Activated naive CD4-positive, alpha-beta T cell treated with anti-CD3 and anti-CD28 coated beads for 36 hours (primary cell): Measurements from ENCODE around the gene ANKRD33B. TPM values are rescaled to one million over a fixed set of nuclear protein-coding genes. Genes with fewer than 3 reads are reported as not detected.
A peak's percentile ranks its signal among the peaks of the same experiment; 100 is the strongest.
"Not testable (repeated sequence)": the region's sequence is repeated elsewhere in the genome, so short reads cannot be mapped to it uniquely, and the experiment has no call there.

ENCODE experiments used
- CTCF ChIA-PET: fragments of 350-600 bp; sonication (Branson Sonifier 250); formaldehyde crosslinking; loops from one replicate; lab custom pipeline; 2021; ENCODE audit warnings: antibody characterized with exemption; lab: Charles Lee
- DNase-seq: peaks from one replicate; pipeline ENCODE4 v3.0.0-alpha.2; 2020
- H3K27ac Mint-ChIP-seq: one replicate; pipeline ENCODE4 v1.8.0; 2021; ENCODE audit warnings: mild to moderate bottlenecking, mixed read lengths
- H3K27me3 Mint-ChIP-seq: one replicate; pipeline ENCODE4 v1.8.0; 2021; ENCODE audit warnings: low read depth, mixed read lengths
- H3K36me3 Mint-ChIP-seq: one replicate; pipeline ENCODE4 v1.8.0; 2021; ENCODE audit warnings: low read depth, mixed read lengths
- H3K4me1 Mint-ChIP-seq: one replicate; pipeline ENCODE4 v1.8.0; 2021; ENCODE audit warnings: low read depth, mixed read lengths
- H3K4me3 Mint-ChIP-seq: one replicate; pipeline ENCODE4 v1.8.0; 2021; ENCODE audit warnings: mild to moderate bottlenecking, moderate library complexity, mixed read lengths
- H3K9me3 Mint-ChIP-seq: one replicate; pipeline ENCODE4 v1.8.0; 2021; ENCODE audit warnings: mixed read lengths
- intact Hi-C: fragments of 100-400 bp; cut with micrococcal nuclease; formaldehyde crosslinking; loops from one replicate; pipeline ENCODE4 v1.15.1; 2023
- total RNA-seq, 2 experiments: library from RNA; stranded (reverse); gene quantifications; one replicate each; pipeline ENCODE4 v1.2.3, GENCODE V29; 2021

Gene ANKRD33B
- total RNA-seq = 1 to 10 TPM; 1.9 to 2.5 TPM

GRCh38 chr5:10563945-10564837, at the start of gene ANKRD33B:
Gene ANKRD33B (plus strand): TSS chr5:10564070. CDS start chr5:10564468, 398 bp downstream.
- Mint-ChIP-seq H3K27ac (peak within 1 kb of the TSS; percentile 78), H3K4me3 (peak within 1 kb of the TSS; percentile 84), H3K9me3 (no peaks in the 10 kb centered on the region), H3K36me3 (no peaks in the 10 kb centered on the region), H3K27me3 (peaks cover 20% of the 10 kb centered on the region), H3K4me1 (peaks cover 15% of the 10 kb centered on the region)
- peak; percentile 85 for DNase-seq
- CTCF ChIA-PET = no interaction called here
- intact Hi-C loops = loop anchor here (1.0 to 5.0 kb wide), 7 partner anchors 15 to 314 kb away; partner anchors contain the start of genes CCT5, MARCHF6 and ROPN1L

GRCh38 chr5:10514572-10514971, 49.3 kb upstream of the ANKRD33B start:
- DNase-seq, H3K9me3 Mint-ChIP-seq, H3K4me1 Mint-ChIP-seq, intact Hi-C loops, H3K27me3 Mint-ChIP-seq, H3K36me3 Mint-ChIP-seq, H3K27ac Mint-ChIP-seq, H3K4me3 Mint-ChIP-seq: not testable (repeated sequence)
- CTCF ChIA-PET = interaction anchor here (0.7 kb wide), 1 partner anchor 1377 kb away, joined by 3 read pairs; no protein-coding TSS in a partner anchor

- Mint-ChIP-seq H3K27ac (no peak overlapping the region), H3K4me3 (no peak overlapping the region), H3K9me3 (no peaks in the 10 kb centered on the region), H3K4me1 (no peaks in the 10 kb centered on the region), H3K27me3 (peaks cover 2% of the 10 kb centered on the region), H3K36me3 (no peaks in the 10 kb centered on the region)
- CTCF ChIA-PET = no interaction called here
- intact Hi-C loops = no loop called here
- DNase-seq = no peak
Measured at GRCh38 chr5:10515492-10515891, 48.4 kb upstream of the ANKRD33B start.

GRCh38 chr5:10518347-10518746, 45.5 kb upstream of the ANKRD33B start:
- no peak overlapping the region for H3K27ac Mint-ChIP-seq
- H3K27me3 Mint-ChIP-seq = peaks cover under 1% of the 10 kb centered on the region
- peaks cover 10% of the 10 kb centered on the region for H3K9me3 Mint-ChIP-seq
- DNase-seq = no peak
- H3K4me3 Mint-ChIP-seq = no peak overlapping the region
- H3K4me1 Mint-ChIP-seq = no peaks in the 10 kb centered on the region
- no peaks in the 10 kb centered on the region for H3K36me3 Mint-ChIP-seq
- CTCF ChIA-PET = no interaction called here
- intact Hi-C loops = no loop called here

DNA sequence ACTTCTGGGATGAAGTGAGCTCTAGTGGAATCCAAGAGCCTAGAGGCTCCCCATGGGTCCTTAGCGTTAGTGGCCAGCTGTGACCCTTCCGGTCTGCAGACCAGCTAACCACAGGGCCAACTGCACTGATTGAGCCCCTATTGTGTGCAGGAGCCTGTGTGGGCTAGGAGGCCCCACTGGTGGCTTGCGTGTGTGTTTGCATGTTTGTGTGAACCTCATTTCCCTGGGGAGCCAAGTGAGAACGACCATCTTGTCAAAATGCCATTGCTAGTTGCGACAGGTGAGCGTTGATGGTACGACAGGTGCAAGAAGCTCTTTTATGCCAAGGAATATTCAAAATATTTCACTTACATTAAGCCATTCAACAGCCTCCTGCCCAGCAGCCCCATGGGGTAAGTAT, 44.1 kb upstream of the ANKRD33B start:
- Mint-ChIP-seq H3K4me1 (no peaks in the 10 kb centered on the region), H3K9me3 (peaks cover 10% of the 10 kb centered on the region), H3K27ac (no peak overlapping the region), H3K27me3 (no peaks in the 10 kb centered on the region), H3K36me3 (no peaks in the 10 kb centered on the region), H3K4me3 (no peak overlapping the region)
- DNase-seq = no peak
- CTCF ChIA-PET = interaction anchor here (0.6 to 1.9 kb wide), 2 partner anchors 15 to 108 kb away, joined by 4 to 5 read pairs; no protein-coding TSS in a partner anchor
- intact Hi-C loops = no loop called here

GRCh38 chr5:10520706-10521105, 43.2 kb upstream of the ANKRD33B start:
- intact Hi-C loops = no loop called here
- Mint-ChIP-seq H3K27me3 (no peaks in the 10 kb centered on the region), H3K27ac (no peak overlapping the region), H3K9me3 (peaks cover 10% of the 10 kb centered on the region), H3K36me3 (no peaks in the 10 kb centered on the region), H3K4me1 (no peaks in the 10 kb centered on the region), H3K4me3 (no peak overlapping the region)
- no peak for DNase-seq
- CTCF ChIA-PET = interaction anchor here (1.9 kb wide), 1 partner anchor 107 kb away, joined by 5 read pairs; no protein-coding TSS in a partner anchor

- CTCF ChIA-PET = no interaction called here
- no peak for DNase-seq
- H3K4me3 Mint-ChIP-seq = no peak overlapping the region
- H3K4me1 Mint-ChIP-seq = no peaks in the 10 kb centered on the region
- H3K27ac Mint-ChIP-seq = no peak overlapping the region
- H3K27me3 Mint-ChIP-seq = no peaks in the 10 kb centered on the region
- peaks cover 10% of the 10 kb centered on the region for H3K9me3 Mint-ChIP-seq
- H3K36me3 Mint-ChIP-seq = no peaks in the 10 kb centered on the region
- intact Hi-C loops = no loop called here
Measured at GRCh38 chr5:10521466-10522223, 42.2 kb upstream of the ANKRD33B start.

DNA sequence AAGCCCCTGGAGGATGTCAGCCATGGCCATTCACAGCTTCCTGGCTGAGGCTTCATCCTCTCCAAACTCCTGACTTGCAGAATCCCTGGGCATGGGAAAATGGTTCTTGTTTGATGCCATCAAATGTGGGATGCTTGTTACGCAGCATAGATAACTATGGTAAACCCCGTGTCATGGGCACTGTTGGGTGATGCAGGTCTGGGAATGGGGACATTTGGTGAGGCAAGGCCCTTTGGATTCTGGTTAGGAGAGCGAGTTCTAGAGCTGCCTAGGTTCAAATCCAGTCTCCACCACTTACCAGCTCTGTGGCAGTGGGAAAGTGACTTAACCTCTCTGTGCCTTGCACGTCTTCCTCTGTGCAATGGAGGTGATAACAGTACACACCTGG, 41.7 kb upstream of the ANKRD33B start:
- H3K27ac Mint-ChIP-seq = no peak overlapping the region
- no peaks in the 10 kb centered on the region for H3K27me3 Mint-ChIP-seq
- intact Hi-C loops = no loop called here
- H3K4me1 Mint-ChIP-seq = no peaks in the 10 kb centered on the region
- CTCF ChIA-PET = no interaction called here
- H3K36me3 Mint-ChIP-seq = no peaks in the 10 kb centered on the region
- no peak overlapping the region for H3K4me3 Mint-ChIP-seq
- DNase-seq = no peak
- peaks cover 10% of the 10 kb centered on the region for H3K9me3 Mint-ChIP-seq

DNA sequence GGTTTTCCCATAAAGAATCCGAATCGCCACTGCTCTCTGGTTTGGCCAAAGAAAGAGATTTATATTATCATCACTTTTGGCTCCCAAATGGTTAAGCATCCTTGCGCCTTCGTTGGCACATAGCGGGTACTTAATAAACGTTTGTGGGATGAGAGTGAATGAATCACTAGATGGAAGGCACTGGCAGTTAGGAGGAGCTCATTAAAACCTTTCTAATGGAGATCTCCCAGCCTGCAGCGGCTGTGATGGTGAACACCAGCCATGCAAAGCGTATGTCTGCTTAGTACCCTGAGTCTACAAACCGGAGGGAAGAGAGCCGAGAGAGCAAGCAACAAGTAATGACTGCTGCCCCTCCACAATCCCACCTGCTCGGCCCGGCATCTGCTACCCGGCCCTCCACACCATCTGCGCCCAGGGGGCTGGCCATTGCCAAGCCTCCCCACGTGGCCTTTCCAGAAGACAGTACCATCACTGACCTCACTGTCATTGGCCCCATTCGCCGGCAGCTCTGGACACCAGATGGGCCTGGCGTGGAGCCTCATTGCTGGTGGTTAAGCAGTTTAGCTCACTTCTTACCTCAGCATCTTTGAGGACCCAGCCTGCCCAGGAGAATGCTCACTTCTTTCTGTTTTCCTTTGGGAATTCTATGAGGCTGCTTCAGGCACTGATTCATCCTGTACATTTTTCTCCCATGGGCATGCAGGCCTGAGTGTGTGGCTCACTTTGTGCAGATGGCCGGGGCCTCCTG, 39.3 kb upstream of the ANKRD33B start:
- no peak for DNase-seq
- intact Hi-C loops = no loop called here
- Mint-ChIP-seq H3K9me3 (peaks cover 10% of the 10 kb centered on the region), H3K4me3 (no peak overlapping the region), H3K27ac (no peak overlapping the region), H3K27me3 (no peaks in the 10 kb centered on the region), H3K36me3 (no peaks in the 10 kb centered on the region), H3K4me1 (no peaks in the 10 kb centered on the region)
- CTCF ChIA-PET = no interaction called here

GRCh38 chr5:10525124-10525495, 38.8 kb upstream of the ANKRD33B start:
- intact Hi-C loops = no loop called here
- Mint-ChIP-seq H3K27ac (no peak overlapping the region), H3K27me3 (no peaks in the 10 kb centered on the region), H3K4me3 (no peak overlapping the region), H3K9me3 (peaks cover 10% of the 10 kb centered on the region), H3K4me1 (no peaks in the 10 kb centered on the region), H3K36me3 (no peaks in the 10 kb centered on the region)
- DNase-seq = no peak
- CTCF ChIA-PET = interaction anchor here (0.9 kb wide), 1 partner anchor 177 kb away, joined by 3 read pairs; no protein-coding TSS in a partner anchor

DNA sequence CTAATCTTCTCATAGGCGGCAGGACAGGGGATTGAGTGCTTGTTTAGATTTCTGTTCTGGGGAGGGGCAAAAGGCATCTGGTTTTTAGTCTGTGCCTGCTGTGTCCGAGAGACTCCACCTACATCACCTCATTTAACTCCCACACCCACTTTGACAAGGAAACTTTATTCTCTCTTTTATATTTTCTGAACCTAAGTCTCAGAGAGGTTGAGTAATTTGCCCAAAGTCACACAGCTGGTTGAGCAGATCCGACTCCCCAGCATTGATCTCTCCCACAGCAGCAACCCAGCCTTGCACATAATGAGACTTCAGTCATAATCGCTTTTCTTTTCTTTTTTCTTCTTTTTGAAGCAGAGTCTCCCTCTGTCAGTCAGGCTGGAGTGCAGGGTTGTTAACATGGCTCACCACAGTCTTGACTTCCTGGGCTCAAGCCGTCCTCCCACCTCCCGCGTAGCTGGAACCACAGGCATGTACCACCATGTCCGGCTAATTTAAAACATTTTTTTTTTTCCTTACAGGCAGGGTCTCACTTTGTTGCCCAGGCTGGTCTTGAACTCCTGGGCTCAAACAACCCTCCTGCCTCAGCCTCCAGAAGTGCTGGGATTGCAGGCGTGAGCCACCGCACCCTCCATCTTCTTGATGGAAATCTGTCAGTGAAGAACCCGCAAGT, 36.5 kb upstream of the ANKRD33B start:
- intact Hi-C loops = no loop called here
- CTCF ChIA-PET = interaction anchor here (1.7 kb wide), 1 partner anchor 100 kb away, joined by 4 read pairs; no protein-coding TSS in a partner anchor

More for the DNA sequence above, 36.5 kb upstream of the ANKRD33B start:
- Mint-ChIP-seq H3K9me3 (peaks cover 9% of the 10 kb centered on the region), H3K4me3 (no peak overlapping the region), H3K36me3 (no peaks in the 10 kb centered on the region), H3K27me3 (peaks cover 6% of the 10 kb centered on the region), H3K27ac (no peak overlapping the region), H3K4me1 (no peaks in the 10 kb centered on the region)
- no peak for DNase-seq
